H1 (cell line): ENCODE measurements around the gene AK8. TPM values are rescaled to one million over a fixed set of nuclear protein-coding genes. Genes with fewer than 3 reads are reported as not detected.
A peak's percentile ranks its signal among the peaks of the same experiment; 100 is the strongest.

ENCODE experiments used
- CTCF ChIA-PET: fragments of 300-600 bp; sonication (Branson Sonifier 250); formaldehyde crosslinking; loops from one replicate; lab custom pipeline; 2021; ENCODE audit not compliant: partially characterized antibody; lab: Charles Lee
- POLR2A ChIA-PET: fragments of 300-600 bp; sonication (Branson Sonifier 250); formaldehyde crosslinking; loops from one replicate; lab custom pipeline; 2021; ENCODE audit warnings: inconsistent platforms; ENCODE audit not compliant: partially characterized antibody; lab: Charles Lee
- DNase-seq, 2 experiments: peaks; one replicate each; pipeline versions ENCODE4 v3.0.0 to v3.0.0-alpha.2; 2010 to 2022; ENCODE audit warnings: low spot score in 2 of 2, low read depth in 1 of 2, mixed read lengths in 1 of 2
- FAIRE-seq: peaks from 2 replicates; lab custom pipeline; 2011; peaks lifted over from hg19 to GRCh38; lab: Jason Lieb, UNC
- H2AFZ ChIP-seq: 2 replicates; pipeline ENCODE4 v1.8.1; 2012; ENCODE audit warnings: low read length, inconsistent platforms
- H2AK5ac ChIP-seq: 2 replicates; pipeline ENCODE4 v1.6.1; 2013; ENCODE audit warnings: low read depth, low read length
- H2BK120ac ChIP-seq: replicated peaks from 2 replicates; pipeline ENCODE3; 2013; ENCODE audit warnings: low read depth, low read length, inconsistent platforms
- H2BK12ac ChIP-seq: 2 replicates; pipeline ENCODE4 v1.6.1; 2013; ENCODE audit warnings: low read depth, low read length
- H2BK15ac ChIP-seq: 2 replicates; pipeline ENCODE4 v1.6.1; 2013; ENCODE audit warnings: low read length
- H2BK20ac ChIP-seq: 2 replicates; pipeline ENCODE4 v1.6.1; 2013; ENCODE audit warnings: low read length
- H2BK5ac ChIP-seq: 2 replicates; pipeline ENCODE4 v1.6.1; 2013; ENCODE audit warnings: low read depth, low read length
- H3K14ac ChIP-seq: 2 replicates; pipeline ENCODE4 v1.6.1; 2013; ENCODE audit warnings: inconsistent platforms; ENCODE audit not compliant: insufficient read length
- H3K18ac ChIP-seq: 2 replicates; pipeline ENCODE4 v1.6.1; 2013; ENCODE audit warnings: low read length; ENCODE audit errors: extremely low read depth
- H3K23ac ChIP-seq: 2 replicates; pipeline ENCODE4 v1.6.1; 2013; ENCODE audit warnings: inconsistent platforms; ENCODE audit not compliant: insufficient read length
- H3K23me2 ChIP-seq: 2 replicates; pipeline ENCODE4 v1.6.1; 2013; ENCODE audit warnings: low read depth, low read length
- H3K27ac ChIP-seq: 2 replicates; pipeline ENCODE4 v1.6.1; 2011; ENCODE audit warnings: low read depth, low read length, inconsistent platforms
- H3K27me3 ChIP-seq, 4 experiments: replicated peaks in 1 of 4; 1 replicate in 1 of 4; 2 replicates in 3 of 4; pipeline versions ENCODE4 v1.6.1 to v1.8.1; 2011 to 2013; ENCODE audit warnings: low read length in 3 of 4, mild to moderate bottlenecking in 3 of 4, inconsistent platforms in 2 of 4, mixed read lengths in 2 of 4, moderate library complexity in 1 of 4; ENCODE audit not compliant: control insufficient read depth in 3 of 4, insufficient read depth in 3 of 4; ENCODE audit errors: extremely low read depth in 1 of 4
- H3K36me3 ChIP-seq, 4 experiments: 2 replicates each; pipeline versions ENCODE4 v1.6.1 to v1.8.1; 2011 to 2013; ENCODE audit warnings: mild to moderate bottlenecking in 4 of 4, low read length in 3 of 4, moderate library complexity in 2 of 4, control low read depth in 1 of 4, inconsistent platforms in 1 of 4; ENCODE audit not compliant: insufficient read depth in 4 of 4, control insufficient read depth in 2 of 4
- H3K4ac ChIP-seq: replicated peaks from 2 replicates; pipeline ENCODE3; 2013; ENCODE audit warnings: low read length, low read depth, mixed read lengths, inconsistent platforms; ENCODE audit not compliant: insufficient read length
- H3K4me1 ChIP-seq, 4 experiments: replicated peaks in 1 of 4; 1 replicate in 1 of 4; 2 replicates in 3 of 4; pipeline versions ENCODE4 v1.6.1 to v1.8.1; 2011 to 2013; ENCODE audit warnings: low read length in 3 of 4, inconsistent platforms in 2 of 4, mixed read lengths in 1 of 4; ENCODE audit not compliant: insufficient read depth in 4 of 4, control insufficient read depth in 3 of 4
- H3K4me2 ChIP-seq, 2 experiments: 2 replicates each; pipeline versions ENCODE4 v1.6.1 to v1.8.1; 2011 to 2013; ENCODE audit warnings: low read depth in 2 of 2, low read length in 2 of 2, control low read depth in 1 of 2, inconsistent platforms in 1 of 2, mild to moderate bottlenecking in 1 of 2; ENCODE audit not compliant: insufficient read depth in 1 of 2
- H3K4me3 ChIP-seq, 4 experiments: fragments of 200-600, 300-600 bp in 1 of 4; sonication (generic), shearing (Covaris generic), sonication (Bioruptor Twin) in 1 of 4; 2 replicates each; pipeline versions ENCODE4 v1.5.1 to v1.8.1; 2011 to 2016; ENCODE audit warnings: low read length in 4 of 4, low read depth in 3 of 4, control low read depth in 2 of 4, inconsistent platforms in 2 of 4, mild to moderate bottlenecking in 2 of 4, mixed read lengths in 1 of 4, moderate library complexity in 1 of 4; ENCODE audit not compliant: insufficient read depth in 2 of 4; ENCODE audit errors: extremely low read depth in 1 of 4
- H3K56ac ChIP-seq: replicated peaks from 2 replicates; pipeline ENCODE3; 2013; ENCODE audit warnings: low read depth, mild to moderate bottlenecking, mixed read lengths, low read length, inconsistent platforms; ENCODE audit not compliant: insufficient read length
- H3K79me1 ChIP-seq: 2 replicates; pipeline ENCODE4 v1.6.1; 2013; ENCODE audit warnings: low read depth, low read length, control low read depth
- H3K79me2 ChIP-seq, 2 experiments: 2 replicates each; pipeline versions ENCODE4 v1.6.1 to v1.8.1; 2012 to 2013; ENCODE audit warnings: low read length in 2 of 2, mild to moderate bottlenecking in 2 of 2, inconsistent platforms in 1 of 2; ENCODE audit not compliant: insufficient read depth in 2 of 2, control insufficient read depth in 1 of 2
- H3K9ac ChIP-seq, 4 experiments: replicated peaks in 1 of 4; 1 replicate in 1 of 4; 2 replicates in 3 of 4; pipeline versions ENCODE4 v1.6.1 to v1.8.1; 2011 to 2013; ENCODE audit warnings: low read depth in 3 of 4, low read length in 3 of 4, control low read depth in 2 of 4, mild to moderate bottlenecking in 2 of 4, moderate library complexity in 2 of 4, inconsistent platforms in 1 of 4; ENCODE audit errors: extremely low read depth in 1 of 4
- H3K9me3 ChIP-seq, 2 experiments: 2 replicates each; pipeline versions ENCODE4 v1.6.1 to v1.8.1; 2012 to 2013; ENCODE audit warnings: mild to moderate bottlenecking in 2 of 2, moderate library complexity in 2 of 2, control low read depth in 1 of 2, inconsistent platforms in 1 of 2, low read depth in 1 of 2, low read length in 1 of 2, mixed read lengths in 1 of 2; ENCODE audit not compliant: insufficient read depth in 2 of 2
- H4K20me1 ChIP-seq, 2 experiments: replicated peaks in 1 of 2; 2 replicates each; pipeline versions ENCODE3 to v1.8.1; 2011 to 2013; ENCODE audit warnings: inconsistent platforms in 2 of 2, low read length in 2 of 2, mild to moderate bottlenecking in 1 of 2; ENCODE audit not compliant: insufficient read depth in 2 of 2, control insufficient read depth in 1 of 2
- H4K5ac ChIP-seq: 2 replicates; pipeline ENCODE4 v1.6.1; 2013; ENCODE audit warnings: low read length, low read depth, mixed read lengths, inconsistent platforms; ENCODE audit not compliant: insufficient read length
- H4K8ac ChIP-seq: 2 replicates; pipeline ENCODE4 v1.8.0; 2013; ENCODE audit warnings: mild to moderate bottlenecking, moderate library complexity, low read length, inconsistent platforms; ENCODE audit not compliant: insufficient read depth; ENCODE audit errors: extremely low read depth
- H4K91ac ChIP-seq: replicated peaks from 2 replicates; pipeline ENCODE3; 2013; ENCODE audit warnings: low read length, mixed read lengths, inconsistent platforms; ENCODE audit not compliant: insufficient read length
- EP300 ChIP-seq, 2 experiments: IDR thresholded peaks; 1 replicate in 1 of 2; 2 replicates in 1 of 2; pipeline ENCODE4 v1.6.1; 2011 to 2012; ENCODE audit warnings: low read depth in 2 of 2, low read length in 2 of 2, mild to moderate bottlenecking in 2 of 2, borderline replicate concordance in 1 of 2, inconsistent platforms in 1 of 2, moderate library complexity in 1 of 2
- PHF8 ChIP-seq: fragments of 200-600 bp; sonication (generic); conservative IDR thresholded peaks from 2 replicates; pipeline ENCODE4 v1.7.1; 2012; ENCODE audit warnings: low read depth, mild to moderate bottlenecking, inconsistent platforms, low read length, moderate library complexity
- TAF7 ChIP-seq: optimal IDR thresholded peaks from 2 replicates; pipeline ENCODE3; 2011; ENCODE audit warnings: low read depth, mild to moderate bottlenecking, inconsistent platforms, low read length, moderate library complexity, borderline replicate concordance
- WGBS, 2 experiments: shearing (Covaris generic) in 1 of 2; methylation state at CpG; one replicate each; pipeline versions ENCODE4 v1.1.6 to v1.1.7; 2013 to 2015; ENCODE audit warnings: low lambda C conversion rate in 2 of 2, mixed read lengths in 2 of 2, inconsistent platforms in 1 of 2, low coverage in 1 of 2, missing lambda C conversion rate in 1 of 2; ENCODE audit not compliant: insufficient replicate concordance in 2 of 2, insufficient coverage in 1 of 2, insufficient read length in 1 of 2; ENCODE audit errors: extremely low coverage in 1 of 2, missing lambda C conversion rate in 1 of 2; 5-methylcytosine and 5-hydroxymethylcytosine counted together
- polyA plus RNA-seq, 7 experiments: library from polyadenylated mRNA; depleted of rRNA in 3 of 7; stranded (reverse) in 5 of 7; unstranded in 2 of 7; fragments of >200 nt in 5 of 7; fragments of 200-250 nt in 2 of 7; gene quantifications; 1 replicate in 5 of 7; 2 replicates in 1 of 7; 4 replicates in 1 of 7; pipeline versions ENCODE4 v1.2.1 to v1.2.3, GENCODE V29; 2011 to 2013; ENCODE audit warnings: missing spikeins in 2 of 7, mixed read lengths in 2 of 7
- total RNA-seq: library from RNA; stranded (reverse); fragmentation: NEBNext Ultra II Directional; extraction: Animal tissue kit (Norgen Biotek cat#: 25700); gene quantifications from 2 replicates; pipeline ENCODE4 v1.2.1, GENCODE V29; 2021

Gene AK8
- total and polyA plus RNA-seq, 2 of the 8 experiments (the other 6 are each of a cell fraction or from before 2014, with no cell fraction given), result 0.35 to 0.48 TPM

DNA sequence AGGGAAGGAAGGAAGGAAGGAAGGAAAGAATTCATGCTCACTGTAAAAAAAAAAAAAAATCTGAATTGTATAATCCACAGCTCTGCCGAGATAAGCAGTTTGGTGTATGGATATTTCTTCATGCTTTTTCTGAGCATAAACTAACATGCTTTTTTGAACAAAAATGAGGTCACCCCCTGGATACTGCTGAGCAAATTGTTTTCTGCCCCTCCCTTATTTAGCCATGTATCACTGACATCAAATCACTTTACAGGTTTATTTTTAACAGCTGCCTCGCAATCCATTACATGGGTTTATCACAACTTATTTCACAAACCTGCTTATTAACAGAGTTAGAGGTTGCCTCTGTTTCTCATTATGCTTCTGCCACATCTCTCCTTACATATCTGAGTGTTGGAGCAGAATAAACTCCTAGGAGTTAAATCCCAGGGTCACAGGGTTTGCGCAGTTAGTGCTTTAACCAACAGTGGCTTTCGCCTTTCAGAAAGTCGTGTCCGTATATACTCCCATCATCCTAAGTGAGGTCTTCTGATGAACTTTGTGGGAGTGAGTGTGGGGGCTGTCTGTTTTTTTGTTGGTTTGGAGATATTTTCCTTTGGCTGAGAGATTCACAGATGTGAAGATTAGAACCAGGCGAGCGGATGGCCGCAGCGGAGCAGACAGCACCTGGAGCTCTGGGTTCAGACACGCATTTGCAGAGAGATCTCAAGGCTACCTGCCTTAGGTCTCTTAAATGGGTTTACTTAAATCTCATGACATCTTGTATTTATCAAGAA is 57.7 kb downstream of the AK8 start:
- H4K5ac ChIP-seq, result no peak overlapping the region
- H4K8ac ChIP-seq, result no peak overlapping the region
- no peaks in the 10 kb centered on the region for H3K23me2 ChIP-seq
- H3K18ac ChIP-seq, result no peak overlapping the region
- DNase-seq (no peak), FAIRE-seq (no peak)
- H3K79me1 ChIP-seq, result no peaks in the 10 kb centered on the region
- H3K56ac ChIP-seq, result no peak overlapping the region
- no peak overlapping the region for H4K91ac ChIP-seq
- peaks cover 0 to 2% of the 10 kb centered on the region in 2 experiments for H4K20me1 ChIP-seq
- H3K27me3 ChIP-seq, result no peaks in the 10 kb centered on the region; a peak in 1 of 7 replicates
- H3K4ac ChIP-seq, result peak overlapping the region; percentile 53
- no peak overlapping the region for H2BK120ac ChIP-seq
- no peak overlapping the region for H3K9ac ChIP-seq
- H2BK5ac ChIP-seq, result no peak overlapping the region
- H3K27ac ChIP-seq, result no peak overlapping the region
- H3K4me1 ChIP-seq, result no peaks in the 10 kb centered on the region
- H2AFZ ChIP-seq, result no peak overlapping the region
- H2AK5ac ChIP-seq, result no peak overlapping the region
- H3K23ac ChIP-seq, result no peak overlapping the region
- H2BK12ac ChIP-seq, result no peak overlapping the region
- POLR2A ChIA-PET, result interaction anchor here (0.8 kb wide), 1 partner anchor 55 kb away, joined by 3 read pairs; no protein-coding TSS in a partner anchor
- TF ChIP-seq EP300 (IDR thresholded peaks at IDR 0.05; ENCODE audit: borderline replicate concordance in 1 of 2, low read depth in 2 of 2, low read length in 2 of 2), result no peak
- no peak for TF ChIP-seq PHF8
- TF ChIP-seq TAF7, result peak; percentile 25
- no peak overlapping the region for H3K14ac ChIP-seq
- 93% methylated on average over 11 of the region's 11 CpGs; no CpG with 5 or more reads in 1 of the 2 experiments for WGBS, 2 experiments
- H2BK15ac ChIP-seq, result no peak overlapping the region
- H3K36me3 ChIP-seq, result no peaks in the 10 kb centered on the region
- CTCF ChIA-PET, result interaction anchor here (1.2 kb wide), 1 partner anchor 14 kb away, joined by 4 read pairs; no protein-coding TSS in a partner anchor
- H2BK20ac ChIP-seq, result no peak overlapping the region
- H3K4me3 ChIP-seq, result no peak overlapping the region
- H3K9me3 ChIP-seq, result no peaks in the 10 kb centered on the region
- no peak overlapping the region for H3K4me2 ChIP-seq
- no peaks in the 10 kb centered on the region for H3K79me2 ChIP-seq
